Trophoblast cell (in vitro differentiated cells and primary cell): Measurements from ENCODE around the gene KRTAP10-9.

ENCODE experiments used
- DNase-seq, 2 donors: peaks; one replicate each; pipeline ENCODE4 v3.0.0-alpha.2; 2016
- H2AFZ ChIP-seq: 2 replicates; pipeline ENCODE4 v1.6.1; 2013; ENCODE audit warnings: low read length, moderate library complexity, mild to moderate bottlenecking; ENCODE audit not compliant: insufficient read depth, poor library complexity
- H2AK5ac ChIP-seq: 2 replicates; pipeline ENCODE4 v1.6.1; 2013; ENCODE audit warnings: mild to moderate bottlenecking, low read length
- H2BK120ac ChIP-seq: 2 replicates; pipeline ENCODE4 v1.6.1; 2013; ENCODE audit warnings: low read length, mild to moderate bottlenecking, moderate library complexity; ENCODE audit not compliant: insufficient read depth, poor library complexity
- H2BK12ac ChIP-seq: 2 replicates; pipeline ENCODE4 v1.6.1; 2013; ENCODE audit warnings: mild to moderate bottlenecking, low read length, moderate library complexity
- H2BK5ac ChIP-seq: 2 replicates; pipeline ENCODE4 v1.6.1; 2013; ENCODE audit warnings: low read length, low read depth, moderate library complexity, mild to moderate bottlenecking; ENCODE audit not compliant: poor library complexity
- H3K14ac ChIP-seq: 2 replicates; pipeline ENCODE4 v1.6.1; 2013; ENCODE audit warnings: mild to moderate bottlenecking, low read length
- H3K18ac ChIP-seq: 2 replicates; pipeline ENCODE4 v1.6.1; 2013; ENCODE audit warnings: mild to moderate bottlenecking, low read length
- H3K23ac ChIP-seq: 2 replicates; pipeline ENCODE4 v1.6.1; 2013; ENCODE audit warnings: low read length
- H3K27ac ChIP-seq: 2 replicates; pipeline ENCODE4 v1.5.1; 2013; ENCODE audit warnings: low read depth, mild to moderate bottlenecking, inconsistent platforms, low read length, moderate library complexity
- H3K27me3 ChIP-seq: 2 replicates; pipeline ENCODE4 v1.6.1; 2013; ENCODE audit warnings: inconsistent platforms, mild to moderate bottlenecking, low read length, moderate library complexity; ENCODE audit not compliant: insufficient read depth
- H3K36me3 ChIP-seq, 2 experiments: 1 replicate in 1 of 2; 2 replicates in 1 of 2; pipeline ENCODE4 v1.6.1; 2013; ENCODE audit warnings: low read length in 2 of 2, mild to moderate bottlenecking in 2 of 2, moderate library complexity in 1 of 2; ENCODE audit not compliant: insufficient read depth in 2 of 2, control insufficient read depth in 1 of 2
- H3K4ac ChIP-seq: 2 replicates; pipeline ENCODE4 v1.6.1; 2013; ENCODE audit warnings: low read depth, mild to moderate bottlenecking, low read length, moderate library complexity
- H3K4me1 ChIP-seq, 2 experiments: 1 replicate in 1 of 2; 2 replicates in 1 of 2; pipeline ENCODE4 v1.6.1; 2013; ENCODE audit warnings: low read length in 2 of 2, mild to moderate bottlenecking in 2 of 2, moderate library complexity in 1 of 2; ENCODE audit not compliant: insufficient read depth in 2 of 2, control insufficient read depth in 1 of 2
- H3K4me2 ChIP-seq: 2 replicates; pipeline ENCODE4 v1.6.1; 2013; ENCODE audit warnings: inconsistent platforms, mild to moderate bottlenecking, low read length, moderate library complexity
- H3K4me3 ChIP-seq: 2 replicates; pipeline ENCODE4 v1.5.1; 2013; ENCODE audit warnings: mild to moderate bottlenecking, low read depth, low read length, inconsistent platforms
- H3K79me1 ChIP-seq: one replicate; pipeline ENCODE4 v1.6.1; 2013; ENCODE audit warnings: low read length
- H3K79me2 ChIP-seq: 2 replicates; pipeline ENCODE4 v1.6.1; 2013; ENCODE audit warnings: low read length, mild to moderate bottlenecking; ENCODE audit not compliant: control insufficient read depth, insufficient read depth, poor library complexity
- H3K9ac ChIP-seq: 2 replicates; pipeline ENCODE4 v1.6.1; 2013; ENCODE audit warnings: mild to moderate bottlenecking, low read length
- H3K9me3 ChIP-seq: 2 replicates; pipeline ENCODE4 v1.6.1; 2013; ENCODE audit warnings: low read depth, mild to moderate bottlenecking, control low read depth, inconsistent platforms, low read length; ENCODE audit not compliant: insufficient read depth
- H4K12ac ChIP-seq: 2 replicates; pipeline ENCODE4 v1.6.1; 2013; ENCODE audit warnings: low read depth, mild to moderate bottlenecking, low read length, moderate library complexity
- H4K8ac ChIP-seq: 2 replicates; pipeline ENCODE4 v1.6.1; 2013; ENCODE audit warnings: low read depth, mild to moderate bottlenecking, low read length, moderate library complexity
- H4K91ac ChIP-seq: one replicate; pipeline ENCODE4 v1.6.1; 2013; ENCODE audit warnings: low read depth, mild to moderate bottlenecking, low read length, moderate library complexity
- WGBS: extraction: QIAGEN DNeasy Blood & Tissue Kit; methylation state at CpG from one replicate; pipeline ENCODE4 v1.1.7; 2013; ENCODE audit warnings: missing lambda C conversion rate; ENCODE audit not compliant: insufficient read length, insufficient coverage; ENCODE audit errors: extremely low coverage; 5-methylcytosine and 5-hydroxymethylcytosine counted together

Gene KRTAP10-9

GRCh38 chr21:44654576-44655175 lies 27.8 kb downstream of the KRTAP10-9 start, which contains the start of gene KRTAP12-4:
Gene KRTAP12-4 (minus strand): TSS chr21:44654659. CDS start chr21:44654614, 45 bp downstream.
- Histone ChIP-seq H3K4me2 (no peak within 1 kb of the TSS), H2AFZ (no peak within 1 kb of the TSS), H3K14ac (no peak within 1 kb of the TSS), H3K27me3 (no peaks in the 10 kb centered on the region), H3K36me3 (no peaks in the 10 kb centered on the region), H4K12ac (no peak within 1 kb of the TSS), H3K4me3 (no peak within 1 kb of the TSS), H3K79me2 (no peaks in the 10 kb centered on the region), H2BK120ac (no peak within 1 kb of the TSS), H3K4ac (no peak within 1 kb of the TSS), H2AK5ac (no peak within 1 kb of the TSS), H2BK12ac (no peak within 1 kb of the TSS), H2BK5ac (no peak within 1 kb of the TSS), H4K8ac (no peak within 1 kb of the TSS), H3K79me1 (no peaks in the 10 kb centered on the region), H3K9me3 (peaks cover 18% of the 10 kb centered on the region), H3K9ac (no peak within 1 kb of the TSS), H3K18ac (no peak within 1 kb of the TSS), H3K4me1 (peaks cover 2 to 7% of the 10 kb centered on the region in 2 experiments), H4K91ac (no peak within 1 kb of the TSS), H3K23ac (no peak within 1 kb of the TSS), H3K27ac (no peak within 1 kb of the TSS)
- WGBS = no CpG with 5 or more reads among the region's 9 CpGs
- DNase-seq = no peak

GRCh38 chr21:44656868-44657267 lies 30.0 kb downstream of the KRTAP10-9 start:
- H3K79me1 ChIP-seq = no peaks in the 10 kb centered on the region
- H2BK12ac ChIP-seq = no peak overlapping the region
- no peak overlapping the region for H2AK5ac ChIP-seq
- no peak overlapping the region for H3K4ac ChIP-seq
- H3K9ac ChIP-seq = no peak overlapping the region
- no peaks in the 10 kb centered on the region for H3K27me3 ChIP-seq
- H4K12ac ChIP-seq = no peak overlapping the region
- H3K36me3 ChIP-seq = no peaks in the 10 kb centered on the region
- no peak overlapping the region for H2BK5ac ChIP-seq
- H4K8ac ChIP-seq = no peak overlapping the region
- no peak overlapping the region for H3K4me2 ChIP-seq
- no peak overlapping the region for H3K14ac ChIP-seq
- peaks cover 13% of the 10 kb centered on the region for H3K9me3 ChIP-seq
- no peak overlapping the region for H2BK120ac ChIP-seq
- no CpG with 5 or more reads among the region's 1 CpG for WGBS
- no peak overlapping the region for H3K23ac ChIP-seq
- no peak overlapping the region for H3K18ac ChIP-seq
- no peak overlapping the region for H3K4me3 ChIP-seq
- H3K79me2 ChIP-seq = no peaks in the 10 kb centered on the region
- DNase-seq = no peak
- peaks cover 2 to 7% of the 10 kb centered on the region in 2 experiments for H3K4me1 ChIP-seq
- H3K27ac ChIP-seq = no peak overlapping the region
- no peak overlapping the region for H2AFZ ChIP-seq
- H4K91ac ChIP-seq = no peak overlapping the region

DNA sequence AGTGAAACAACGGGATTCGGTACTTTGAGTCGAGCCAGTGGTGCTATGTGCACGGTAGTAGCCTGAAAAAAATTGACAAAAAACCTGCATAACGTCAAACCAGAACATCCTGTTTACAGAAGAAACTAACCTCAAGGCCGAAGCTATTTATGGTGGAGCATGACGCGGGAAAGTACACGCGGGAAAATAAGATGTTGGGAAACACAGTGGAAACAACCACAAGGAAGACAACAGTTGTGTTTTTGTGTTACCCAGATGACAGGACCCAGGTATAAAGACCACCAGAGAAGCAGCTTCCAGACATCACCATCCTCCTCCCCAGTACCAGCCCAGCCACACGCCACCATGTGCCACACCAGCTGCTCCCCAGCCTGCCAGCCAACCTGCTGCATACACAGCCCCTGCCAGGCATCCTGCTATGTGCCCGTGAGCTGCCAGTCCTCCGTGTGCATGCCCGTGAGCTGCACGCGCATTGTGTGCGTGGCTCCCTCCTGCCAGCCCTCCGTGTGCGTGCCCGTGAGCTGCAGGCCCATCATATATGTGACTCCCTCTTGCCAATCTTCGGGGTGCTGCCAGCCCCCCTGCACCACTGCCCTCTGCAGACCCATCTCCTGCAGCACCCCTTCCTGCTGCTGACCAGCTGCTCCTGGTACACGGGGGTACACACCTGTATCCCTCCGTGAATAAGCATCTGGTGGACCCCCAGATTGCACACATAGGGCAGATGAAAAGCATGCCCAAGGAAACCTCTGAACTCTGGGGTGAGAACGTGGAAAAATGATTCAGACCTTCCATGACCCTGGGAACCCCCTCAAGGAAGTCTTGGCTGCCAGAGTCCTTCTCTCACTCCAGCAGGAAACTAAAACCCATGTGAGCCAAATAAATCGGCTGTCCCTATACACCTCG lies 31.0 kb downstream of the KRTAP10-9 start, which contains the start of gene KRTAP12-3:
Gene KRTAP12-3 (plus strand): TSS at position 298 of the 906 bp plus-strand sequence. CDS start 48 bp downstream, at position 346.
- H2AFZ ChIP-seq = no peak within 1 kb of the TSS
- no peak within 1 kb of the TSS for H2BK120ac ChIP-seq
- no peak for DNase-seq
- H3K9ac ChIP-seq = no peak within 1 kb of the TSS
- no peak within 1 kb of the TSS for H4K91ac ChIP-seq
- H3K27me3 ChIP-seq = no peaks in the 10 kb centered on the region
- no peak within 1 kb of the TSS for H3K4me2 ChIP-seq
- no peak within 1 kb of the TSS for H4K12ac ChIP-seq
- no peak within 1 kb of the TSS for H2AK5ac ChIP-seq
- no CpG with 5 or more reads among the region's 26 CpGs for whole genome bisulfite sequencing
- H3K4me3 ChIP-seq = peak within 1 kb of the TSS; percentile 47
- H3K36me3 ChIP-seq = no peaks in the 10 kb centered on the region
- no peaks in the 10 kb centered on the region for H3K79me1 ChIP-seq
- H3K4ac ChIP-seq = no peak within 1 kb of the TSS
- no peak within 1 kb of the TSS for H4K8ac ChIP-seq
- no peaks in the 10 kb centered on the region for H3K79me2 ChIP-seq
- H3K23ac ChIP-seq = no peak within 1 kb of the TSS
- no peak within 1 kb of the TSS for H3K14ac ChIP-seq
- no peak within 1 kb of the TSS for H3K27ac ChIP-seq
- peaks cover 13% of the 10 kb centered on the region for H3K9me3 ChIP-seq
- H3K18ac ChIP-seq = no peak within 1 kb of the TSS
- no peak within 1 kb of the TSS for H2BK5ac ChIP-seq
- H2BK12ac ChIP-seq = no peak within 1 kb of the TSS
- H3K4me1 ChIP-seq = peaks cover 2 to 7% of the 10 kb centered on the region in 2 experiments

DNA sequence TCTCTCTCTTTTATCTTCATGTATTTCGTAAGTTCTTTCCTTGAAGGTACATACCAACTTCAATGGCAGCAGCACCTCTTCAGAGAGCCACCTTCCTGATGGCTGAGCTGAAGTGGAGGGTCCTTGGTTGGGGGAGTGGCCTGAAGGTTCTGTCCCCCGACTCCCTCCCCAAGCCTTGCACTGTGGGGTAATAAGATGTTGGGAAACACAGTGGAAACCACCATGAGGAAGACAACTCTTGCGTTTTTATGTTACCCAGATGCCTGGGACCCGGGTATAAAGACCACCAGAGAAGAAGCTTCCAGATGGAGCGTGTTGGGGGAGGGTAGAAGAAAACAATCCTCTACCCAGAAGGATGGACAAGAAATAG lies 31.6 kb downstream of the KRTAP10-9 start:
- Histone ChIP-seq H3K23ac (no peak overlapping the region), H3K14ac (no peak overlapping the region), H2BK120ac (no peak overlapping the region), H3K79me2 (no peaks in the 10 kb centered on the region), H2AFZ (no peak overlapping the region), H2BK5ac (no peak overlapping the region), H3K36me3 (no peaks in the 10 kb centered on the region), H3K4me3 (no peak overlapping the region), H3K9ac (no peak overlapping the region), H3K4me2 (no peak overlapping the region), H3K27me3 (no peaks in the 10 kb centered on the region), H3K27ac (no peak overlapping the region), H2BK12ac (no peak overlapping the region), H2AK5ac (no peak overlapping the region), H4K91ac (no peak overlapping the region), H3K4ac (no peak overlapping the region), H3K18ac (no peak overlapping the region), H4K12ac (no peak overlapping the region), H3K9me3 (peaks cover 11% of the 10 kb centered on the region), H4K8ac (no peak overlapping the region), H3K4me1 (peaks cover 2 to 7% of the 10 kb centered on the region in 2 experiments), H3K79me1 (no peaks in the 10 kb centered on the region)
- no peak for DNase-seq
- WGBS = no CpG with 5 or more reads among the region's 5 CpGs
